GM18861 (cell line): Measurements from ENCODE around the gene LDAH.

ENCODE experiments used
- ATAC-seq: cut with Tn5 transposase; IDR thresholded peaks from one replicate; pipeline ENCODE4 v1.9.1; 2021; ENCODE audit not compliant: unreplicated experiment

Gene LDAH

GRCh38 chr2:20641123-20641985, 181.5 kb downstream of the LDAH start:
- ATAC-seq: no peak

GRCh38 chr2:20640411-20641122, 182.3 kb downstream of the LDAH start:
- ATAC-seq: no peak

GRCh38 chr2:20638646-20639430, 184.1 kb downstream of the LDAH start:
- ATAC-seq: no peak

- ATAC-seq: no peak
Measured at GRCh38 chr2:20638014-20638413, 184.9 kb downstream of the LDAH start.

GRCh38 chr2:20637147-20637546, 185.8 kb downstream of the LDAH start:
- no peak for ATAC-seq

GRCh38 chr2:20635675-20636584, 187.0 kb downstream of the LDAH start:
- peak; percentile 80 for ATAC-seq

GRCh38 chr2:20635113-20635510, 187.8 kb downstream of the LDAH start:
- no peak for ATAC-seq

- ATAC-seq: no peak
Measured at GRCh38 chr2:20634507-20635112, 188.3 kb downstream of the LDAH start.
